Stimulated activated CD8-positive, alpha-beta memory T cell treated with anti-CD3 and anti-CD28 coated beads, Interleukin-15, amount 100 ng/mL, for 24 hours (primary cell): ENCODE results near the gene MCM3AP.
A peak's percentile ranks its signal among the peaks of the same experiment; 100 is the strongest.

Experiments
- DNase-seq: peaks from one replicate; pipeline ENCODE4 v3.0.0-alpha.2; 2020; ENCODE audit warnings: low read depth

Gene MCM3AP

DNA sequence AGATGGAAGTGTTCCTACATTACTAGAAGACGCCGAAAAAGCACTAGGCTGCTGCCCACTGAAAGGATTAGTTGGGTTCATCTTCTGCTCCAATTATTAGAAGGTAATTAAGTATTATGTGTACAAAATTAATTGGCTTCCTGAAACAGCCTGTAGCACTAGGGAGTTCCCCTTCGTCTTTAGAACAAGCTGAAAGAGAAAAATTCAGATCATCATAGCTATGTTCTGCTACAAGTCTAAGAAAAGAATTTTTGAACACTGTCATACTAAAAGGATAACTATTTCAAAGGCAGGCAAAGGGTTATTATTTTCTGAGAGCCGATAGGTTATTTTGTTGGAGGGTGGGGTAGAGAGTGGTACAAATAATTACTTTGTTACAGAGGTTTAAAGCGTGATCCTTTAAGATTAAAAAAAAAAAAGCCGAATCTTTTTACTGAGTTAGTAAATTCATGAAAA is at the start of gene MCM3AP:
TSS of gene MCM3AP (minus strand) at position 406 of the 456 bp plus-strand sequence. CDS start at position 81, 325 bp downstream.
- no peak for DNase-seq

DNA sequence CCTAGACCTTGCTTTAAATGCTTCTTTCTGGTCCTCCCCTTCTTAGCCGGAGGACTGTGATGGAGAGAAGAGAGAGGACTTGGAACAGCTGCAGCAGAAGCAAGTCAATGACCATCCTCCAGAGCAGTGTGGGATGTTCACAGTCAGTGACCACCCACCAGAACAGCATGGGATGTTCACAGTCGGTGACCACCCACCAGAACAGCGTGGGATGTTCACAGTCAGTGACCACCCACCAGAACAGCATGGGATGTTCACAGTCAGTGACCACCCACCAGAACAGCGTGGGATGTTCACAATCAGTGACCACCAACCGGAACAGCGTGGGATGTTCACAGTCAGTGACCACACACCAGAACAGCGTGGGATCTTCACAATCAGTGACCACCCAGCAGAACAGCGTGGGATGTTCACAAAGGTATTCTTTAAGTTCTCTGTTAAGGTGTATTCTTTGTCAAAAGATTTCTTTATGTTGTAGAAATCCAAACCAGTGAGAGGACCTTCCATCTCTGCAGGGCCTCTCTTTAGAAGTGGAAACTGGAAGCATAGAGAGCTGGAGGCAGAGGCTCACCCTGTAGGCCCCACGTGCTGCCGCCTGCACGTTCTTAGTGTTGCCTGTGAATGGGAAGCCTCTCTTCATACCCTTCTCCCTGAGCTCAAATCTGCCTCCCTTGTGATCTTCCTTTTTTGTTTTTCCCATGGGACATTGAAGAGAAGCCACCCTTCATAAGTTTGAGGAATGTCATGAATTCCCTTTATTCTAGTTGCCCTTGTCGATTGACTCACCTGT is 49.1 kb upstream of the MCM3AP start:
- DNase-seq, result no peak

DNA sequence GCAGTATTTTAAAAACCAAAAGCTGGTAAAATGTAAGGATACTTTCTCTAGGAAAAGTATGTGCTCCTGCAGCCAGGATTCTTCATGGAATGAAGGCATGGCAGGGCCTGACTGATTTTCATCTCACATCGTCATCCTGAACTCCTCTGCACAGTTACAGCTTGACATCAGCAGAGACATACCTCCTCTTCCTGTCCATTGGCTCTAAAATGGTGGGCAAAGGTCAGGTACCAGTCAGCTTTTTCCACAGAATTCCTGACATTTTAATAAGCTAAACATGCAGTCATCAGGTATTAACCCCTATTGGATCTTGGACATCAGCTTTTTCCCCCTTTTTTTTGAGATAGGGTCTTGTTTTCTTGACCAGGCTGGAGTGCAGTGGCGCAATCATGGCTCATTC is 44.4 kb upstream of the MCM3AP start:
- DNase-seq, result no peak

DNA sequence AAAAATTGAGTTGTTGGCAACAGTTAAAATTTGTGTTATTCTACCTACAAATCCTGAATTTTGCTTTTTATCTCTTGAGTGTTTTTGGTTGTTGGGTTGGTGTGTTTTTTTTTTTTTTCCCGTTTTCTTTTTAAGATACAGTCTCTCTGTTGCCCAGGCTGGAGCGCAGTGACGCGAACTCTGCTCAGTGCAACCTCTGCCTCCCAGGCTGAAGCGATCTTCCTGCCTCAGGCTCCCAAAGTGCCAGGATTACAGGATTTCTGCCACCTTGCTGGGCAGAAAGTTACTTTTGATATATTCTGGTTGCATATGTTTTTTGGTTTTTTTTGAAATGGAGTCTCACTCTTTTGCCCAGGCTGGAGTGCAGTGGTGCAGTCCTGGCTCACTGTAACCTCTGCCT is 42.7 kb upstream of the MCM3AP start:
- DNase-seq, result no peak

DNA sequence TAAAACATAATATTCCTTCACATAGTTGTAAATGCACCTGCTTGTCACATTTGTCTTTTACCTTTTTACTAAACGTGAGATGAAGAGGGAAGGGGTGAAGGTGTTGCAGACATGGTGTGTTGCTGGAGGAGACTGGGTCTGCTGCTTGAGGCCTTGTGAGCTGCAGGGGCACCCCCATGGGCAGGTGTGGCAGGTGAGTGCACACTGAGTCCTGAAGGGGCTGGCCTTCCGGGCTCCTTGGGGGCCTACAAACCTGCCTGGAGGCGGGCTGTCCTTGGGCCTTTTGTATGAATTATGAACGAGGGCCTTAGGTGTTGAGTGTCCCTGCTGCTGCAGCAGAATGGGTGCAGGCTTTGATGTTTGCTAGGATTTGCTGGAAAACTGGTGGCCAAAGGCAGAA is 42.3 kb upstream of the MCM3AP start:
- DNase-seq, result no peak

DNA sequence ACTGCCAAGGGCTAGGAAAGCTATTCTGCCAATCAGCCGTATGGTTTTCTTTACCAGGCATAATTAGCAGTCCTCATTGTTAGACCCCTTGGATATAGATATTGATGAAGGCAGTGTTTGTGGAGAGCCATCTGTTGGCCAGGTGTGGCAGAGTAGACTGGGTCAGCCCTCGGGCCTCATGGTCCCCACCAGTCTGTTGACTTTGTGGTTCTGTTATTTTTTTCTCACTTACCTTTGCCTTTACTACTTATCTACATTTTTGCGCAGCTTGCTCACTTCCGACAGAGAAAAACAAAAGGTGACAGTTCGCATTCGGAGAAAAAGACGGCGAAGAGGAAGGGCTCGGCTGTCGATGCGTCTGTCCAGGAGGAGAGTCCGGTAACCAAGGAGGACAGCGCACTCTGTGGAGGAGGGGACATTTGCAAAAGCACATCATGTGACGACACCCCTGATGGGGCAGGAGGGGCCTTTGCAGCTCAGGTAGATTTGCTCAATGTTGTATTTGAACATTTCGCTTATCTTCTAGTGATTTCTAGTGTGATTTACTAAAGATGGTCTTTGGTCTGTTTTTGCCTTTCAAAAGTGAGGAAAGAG is 40.8 kb upstream of the MCM3AP start:
- no peak for DNase-seq

DNA sequence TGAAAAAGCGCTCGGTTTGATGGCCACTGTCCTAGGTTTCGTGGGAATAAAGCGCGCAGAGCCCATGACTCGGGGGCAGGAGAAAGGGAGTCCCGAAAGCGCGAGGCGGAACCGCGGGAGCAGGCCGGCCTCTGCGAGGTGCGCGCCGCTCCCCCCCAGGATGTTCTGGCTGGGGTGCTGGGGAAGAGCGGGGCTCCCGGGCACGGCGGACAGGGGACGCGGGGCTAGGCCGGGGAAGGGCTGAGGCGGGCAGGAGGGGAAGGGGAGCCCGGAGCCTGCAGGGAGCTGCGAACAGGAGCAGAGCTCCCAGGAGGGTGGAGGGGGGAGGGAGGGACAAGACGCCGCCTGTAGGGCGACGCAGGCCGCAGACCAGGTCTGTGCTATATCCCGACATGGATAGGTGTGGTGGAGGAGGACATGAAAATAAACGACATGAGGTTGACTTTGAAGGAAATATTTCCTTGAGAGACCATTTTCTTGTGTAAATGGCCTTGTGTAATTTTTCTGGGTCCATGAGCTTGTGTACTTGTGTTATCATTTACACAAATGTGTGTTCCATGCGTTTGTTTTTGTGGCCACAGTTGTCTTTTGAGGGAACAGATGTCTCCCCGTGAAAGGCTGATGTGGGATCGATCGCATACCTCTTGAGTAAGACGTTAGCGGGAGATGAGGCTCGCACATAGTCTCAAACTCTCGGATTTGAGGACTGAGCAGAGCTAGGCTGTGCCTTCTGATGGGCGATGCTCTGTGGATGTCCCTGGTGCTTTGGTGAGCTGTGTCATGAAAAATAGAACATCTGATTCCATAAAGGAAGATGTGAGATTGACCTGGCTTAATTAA is 39.9 kb upstream of the MCM3AP start:
- no peak for DNase-seq

DNA sequence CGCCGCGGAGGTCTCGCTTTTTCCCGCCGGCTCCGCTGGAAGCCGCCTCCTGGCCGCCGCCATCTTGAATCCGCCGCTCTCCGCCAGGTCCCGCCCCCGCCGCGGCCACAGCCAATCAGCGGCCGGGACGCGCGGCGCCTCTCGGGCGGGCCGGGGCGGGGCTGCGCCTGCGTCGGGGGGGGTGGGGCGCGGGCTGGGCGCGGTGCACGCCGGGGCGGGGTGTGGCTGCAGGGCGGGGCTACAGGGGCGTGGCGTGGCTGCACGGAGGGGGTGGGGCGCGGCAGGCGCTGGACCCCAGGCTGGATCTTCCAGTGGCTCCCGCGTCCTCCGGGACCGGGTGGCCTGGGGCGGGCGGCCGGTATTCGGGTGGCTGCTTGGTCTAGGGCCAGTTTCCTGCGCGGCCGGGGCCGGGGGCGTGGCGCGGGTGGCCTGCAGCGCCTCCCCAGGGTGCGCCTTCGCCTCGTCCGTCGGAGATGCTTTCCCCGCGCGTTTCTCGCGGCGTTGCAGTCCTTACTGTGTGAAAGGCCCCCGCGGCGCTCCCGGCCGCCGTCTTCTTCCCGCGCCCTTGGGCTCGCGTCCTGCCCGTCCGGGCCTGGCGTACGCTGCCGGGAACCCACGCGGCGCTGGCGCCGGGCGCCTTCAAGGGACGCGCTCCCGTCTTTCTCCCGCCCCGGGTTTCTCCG is 39.1 kb upstream of the MCM3AP start:
- DNase-seq, result peak; percentile 85

DNA sequence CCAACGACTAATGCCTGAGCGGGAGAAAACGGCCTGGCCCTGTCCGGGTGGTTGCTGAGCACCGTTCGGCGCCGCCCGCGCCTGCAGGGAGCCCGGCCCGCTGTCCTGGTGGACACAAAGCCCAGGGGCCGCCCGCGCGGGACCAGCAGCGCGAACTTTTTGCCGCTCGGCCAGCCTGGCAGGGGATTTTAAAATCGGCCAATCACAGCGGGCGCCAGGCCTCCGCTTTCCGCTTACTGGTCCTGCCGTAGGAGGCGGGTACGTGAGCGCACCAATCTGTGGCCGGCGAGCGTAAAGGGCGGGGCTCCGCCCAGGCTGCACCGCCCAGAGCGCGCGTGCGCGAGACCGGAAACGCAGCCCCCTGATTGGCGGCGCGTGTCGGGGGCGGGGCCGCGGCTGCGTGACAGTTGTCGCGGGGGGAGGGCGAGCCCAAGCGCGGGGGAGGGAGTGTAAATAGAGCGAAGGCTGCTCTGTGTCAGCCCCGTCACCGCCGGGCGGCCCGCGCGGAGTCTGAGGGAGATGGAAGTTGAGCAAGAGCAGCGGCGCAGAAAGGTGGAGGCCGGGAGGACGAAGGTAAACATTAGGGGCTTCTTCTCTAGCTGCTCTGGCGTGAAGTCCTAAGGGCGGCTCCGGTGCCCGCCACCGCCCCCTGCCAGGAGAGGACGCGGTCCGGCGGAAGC is 38.4 kb upstream of the MCM3AP start, which contains the start of the genes C21orf58 and PCNT:
TSS of gene C21orf58 (minus strand) at position 161 of the 680 bp plus-strand sequence. CDS start 1,132 bp downstream, outside the sequence.
TSS of gene PCNT (plus strand) at position 447 of the 680 bp plus-strand sequence. CDS start at position 520, 73 bp downstream.
- DNase-seq, result peak; percentile 93

DNA sequence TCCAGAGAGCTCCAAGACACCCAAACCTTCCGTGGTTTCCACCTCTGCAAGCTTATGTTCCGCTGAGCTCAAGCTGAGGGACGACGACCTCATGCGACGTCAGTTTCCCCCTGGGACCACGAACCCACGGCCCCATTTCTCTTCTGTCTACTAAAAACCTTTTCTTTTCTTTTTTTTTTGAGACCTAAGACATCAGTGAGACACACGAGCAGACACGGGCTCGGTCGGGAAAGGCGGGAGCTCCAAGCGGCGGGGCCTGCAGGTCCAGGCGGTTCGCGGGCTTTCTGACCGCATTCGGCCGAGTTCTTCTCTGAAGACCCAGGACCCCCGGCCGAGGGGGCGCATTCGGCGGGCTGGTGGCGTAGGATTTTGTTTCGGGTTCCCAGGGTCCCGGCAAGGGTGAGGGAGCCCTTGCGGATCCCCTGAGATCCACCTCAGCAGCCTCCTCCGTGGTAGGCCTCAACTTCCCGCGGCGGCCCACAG is 37.9 kb upstream of the MCM3AP start:
- DNase-seq, result no peak

DNA sequence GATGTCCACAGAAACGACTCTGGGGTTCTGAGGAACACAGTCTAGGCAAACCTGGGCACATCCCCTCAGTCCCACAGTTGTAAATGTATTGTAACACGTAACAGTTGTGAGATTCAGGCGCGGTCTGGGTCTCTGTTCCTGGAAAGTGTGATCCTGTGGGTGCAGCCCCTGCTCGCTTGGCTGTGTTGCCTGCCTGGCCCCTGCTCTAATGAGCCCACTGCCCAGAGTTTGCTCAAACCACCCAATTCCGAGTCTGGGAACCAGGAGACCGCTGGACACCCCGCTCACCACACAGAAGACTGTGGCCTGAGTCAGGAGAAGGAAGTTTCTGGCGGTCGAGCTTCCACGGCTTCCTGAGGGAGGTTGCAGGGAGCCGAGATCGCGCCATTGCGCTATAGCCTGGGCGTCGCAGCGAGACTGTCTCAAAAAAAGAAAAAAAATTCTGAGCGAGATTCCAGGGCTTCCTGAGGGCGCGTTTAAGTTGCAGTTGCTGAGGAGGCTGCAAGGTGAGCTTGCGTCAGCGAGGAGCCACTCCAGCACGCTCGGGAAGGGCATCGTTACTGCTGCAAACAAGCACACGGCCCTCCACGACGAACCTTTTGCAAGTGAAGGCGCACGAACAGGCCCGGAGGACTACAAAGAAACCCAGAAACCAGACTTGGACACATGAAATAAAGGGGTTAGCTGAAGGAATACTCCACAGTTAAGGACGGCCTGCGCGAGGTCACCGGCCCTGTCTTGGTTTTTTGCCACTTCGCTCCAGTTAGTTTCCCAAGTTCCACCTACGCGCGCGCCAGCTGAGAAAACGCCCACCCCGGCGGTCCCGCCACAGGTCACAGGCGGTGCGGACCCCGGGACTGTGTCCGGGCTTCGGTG is 37.2 kb upstream of the MCM3AP start:
- no peak for DNase-seq

DNA sequence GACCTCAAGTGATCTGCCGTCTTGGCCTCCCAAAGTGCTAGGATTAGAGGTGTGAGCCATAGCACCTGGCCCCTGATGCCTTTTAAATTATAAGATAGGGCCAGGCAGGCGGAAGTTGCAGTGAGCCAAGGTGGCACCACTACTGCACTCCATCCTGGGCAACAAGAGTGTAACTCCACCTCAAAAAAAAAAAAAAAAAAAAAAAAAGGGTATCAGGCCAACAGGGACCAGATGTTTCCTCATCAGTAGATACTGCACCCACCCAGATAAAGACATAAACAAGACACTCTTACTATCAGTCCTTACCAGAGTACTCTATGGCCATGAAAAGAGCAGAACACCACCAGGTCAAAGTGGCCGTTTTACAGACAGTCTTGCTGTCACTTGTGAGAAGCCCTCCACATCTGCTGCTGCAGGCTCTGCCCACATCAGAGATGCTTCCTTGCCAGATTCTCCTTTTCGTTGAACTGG is 35.0 kb upstream of the MCM3AP start:
- no peak for DNase-seq

DNA sequence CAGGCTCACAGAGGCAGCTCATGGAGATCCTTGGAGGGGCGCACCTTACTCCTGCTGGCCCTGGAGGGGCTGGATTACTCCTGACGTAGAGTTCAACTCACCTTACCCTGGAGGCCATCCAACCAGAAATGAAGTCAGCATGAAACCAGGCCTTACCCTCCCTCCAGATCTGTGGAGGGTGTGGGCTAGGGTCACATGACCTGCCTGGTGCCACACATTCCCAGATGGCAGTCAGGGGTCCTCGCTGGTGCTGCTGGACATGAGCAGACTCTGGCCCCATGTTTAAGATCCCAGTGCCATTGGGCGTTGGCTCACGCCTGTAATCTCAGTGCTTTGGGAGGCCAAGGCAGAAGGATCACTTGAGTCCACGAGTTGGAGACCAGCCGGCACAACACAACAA is 33.8 kb upstream of the MCM3AP start:
- no peak for DNase-seq

DNA sequence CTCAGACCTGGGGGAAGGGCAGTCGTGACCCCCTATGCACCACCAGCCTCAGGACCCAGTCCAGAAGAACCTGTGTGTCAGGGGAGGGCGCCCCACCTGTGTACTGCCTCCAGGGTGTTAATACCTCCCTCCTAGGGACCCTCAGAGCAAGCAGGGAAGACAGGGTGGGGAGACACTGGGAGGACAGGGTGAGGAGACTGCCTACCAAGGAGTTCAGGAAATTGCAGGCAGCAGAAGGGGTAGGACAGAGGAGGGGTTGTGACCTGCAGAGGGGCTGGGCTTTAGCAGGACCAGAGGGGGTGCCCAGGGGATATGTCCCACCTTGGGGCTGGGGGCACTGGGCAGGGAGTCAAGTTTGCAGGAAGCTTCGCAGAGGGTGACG is 33.0 kb upstream of the MCM3AP start:
- no peak for DNase-seq

DNA sequence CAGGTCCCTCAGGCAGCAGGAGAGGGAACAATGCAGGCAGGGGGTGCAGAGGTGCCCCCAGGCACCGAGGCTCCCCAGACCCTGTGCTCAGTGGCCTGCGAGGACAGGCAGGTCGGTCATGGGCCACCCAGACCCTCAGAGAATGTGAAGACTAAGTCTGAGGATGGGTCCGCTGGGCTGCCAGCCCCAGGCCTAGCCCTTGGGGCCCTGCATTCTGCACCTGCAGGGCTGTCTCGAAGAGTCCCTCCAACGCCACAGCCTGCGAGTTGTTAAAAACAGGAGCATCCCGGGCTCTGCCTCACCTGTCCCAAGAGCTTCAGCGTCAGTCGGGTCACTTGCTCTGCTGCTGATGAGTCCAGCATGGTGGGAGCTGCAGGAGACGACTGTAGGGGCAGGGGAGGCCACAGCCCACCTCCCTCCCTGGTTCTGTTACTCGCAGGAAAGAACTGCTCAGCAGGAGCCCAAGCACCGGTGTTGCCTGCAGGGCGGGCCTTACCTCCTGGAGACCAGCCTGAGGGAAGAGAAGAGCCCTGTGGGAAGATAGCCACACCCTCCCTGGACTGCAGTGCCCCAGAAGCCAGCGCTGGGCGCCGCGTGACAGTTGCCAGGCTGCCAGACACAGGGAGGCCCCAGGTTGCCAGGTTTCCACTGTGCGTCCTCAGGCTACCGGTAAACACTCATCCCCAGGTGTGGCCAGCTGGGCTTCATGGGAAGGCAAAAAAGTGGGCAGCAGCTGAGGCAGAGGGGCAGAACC is 32.5 kb upstream of the MCM3AP start:
- no peak for DNase-seq

DNA sequence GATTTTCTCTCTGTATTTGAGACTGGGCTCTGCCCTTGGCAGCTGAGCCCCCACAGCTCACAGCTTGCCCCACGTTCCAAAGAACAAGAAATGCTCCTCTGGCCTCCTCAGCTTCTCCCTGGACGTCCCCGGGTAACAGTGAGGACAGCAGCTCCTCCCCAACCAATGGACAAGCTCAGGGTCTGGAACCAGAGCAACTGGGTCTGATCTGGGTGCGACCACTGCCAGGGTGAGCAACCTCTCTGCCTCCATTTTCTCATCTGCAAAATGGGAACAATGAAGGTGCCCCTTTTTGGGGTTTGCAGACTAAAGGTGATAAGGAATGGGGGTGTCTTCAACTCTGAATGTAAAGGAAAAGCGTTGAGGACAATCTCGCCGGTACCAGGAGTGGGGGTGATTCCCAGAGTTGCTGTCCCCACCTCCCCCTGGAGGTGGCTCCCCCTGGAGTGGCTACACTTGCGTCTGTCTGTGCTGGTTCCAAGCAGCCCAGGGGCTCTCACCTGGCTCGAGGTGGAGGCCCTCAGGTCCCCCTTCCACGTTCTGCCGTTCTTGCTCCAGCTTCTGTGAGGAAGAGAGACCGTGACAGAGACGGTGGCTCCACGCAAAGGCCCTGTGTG is 31.4 kb upstream of the MCM3AP start:
- DNase-seq, result no peak

DNA sequence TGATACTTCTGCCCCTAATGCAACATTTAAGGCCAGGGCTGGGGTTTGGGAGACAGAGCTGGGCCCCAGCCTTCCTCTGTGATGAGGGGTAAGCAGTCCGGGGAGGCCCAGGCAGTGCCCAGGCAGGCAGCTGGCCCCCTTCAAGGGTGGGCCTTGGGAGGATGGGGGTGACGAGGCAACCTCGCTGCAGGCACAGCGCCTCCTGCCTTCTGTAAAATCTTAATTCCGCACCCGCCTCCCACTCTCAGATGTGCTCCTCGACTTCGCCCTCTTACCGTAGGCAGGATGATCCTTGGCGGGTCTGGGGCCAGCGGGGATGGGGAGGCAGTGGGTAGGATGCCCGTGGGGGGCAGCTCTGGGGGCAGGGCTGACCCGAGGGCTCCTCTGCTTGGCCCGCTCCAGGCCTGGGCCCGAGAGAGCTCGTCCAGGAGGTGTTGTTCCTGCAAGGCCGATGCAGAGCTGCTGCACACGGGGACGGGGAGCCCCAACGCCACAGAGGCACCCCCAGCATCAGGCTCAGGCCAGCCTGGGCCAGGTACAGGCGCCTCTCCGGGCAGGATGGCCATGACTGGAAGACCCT is 29.1 kb upstream of the MCM3AP start:
- no peak for DNase-seq

DNA sequence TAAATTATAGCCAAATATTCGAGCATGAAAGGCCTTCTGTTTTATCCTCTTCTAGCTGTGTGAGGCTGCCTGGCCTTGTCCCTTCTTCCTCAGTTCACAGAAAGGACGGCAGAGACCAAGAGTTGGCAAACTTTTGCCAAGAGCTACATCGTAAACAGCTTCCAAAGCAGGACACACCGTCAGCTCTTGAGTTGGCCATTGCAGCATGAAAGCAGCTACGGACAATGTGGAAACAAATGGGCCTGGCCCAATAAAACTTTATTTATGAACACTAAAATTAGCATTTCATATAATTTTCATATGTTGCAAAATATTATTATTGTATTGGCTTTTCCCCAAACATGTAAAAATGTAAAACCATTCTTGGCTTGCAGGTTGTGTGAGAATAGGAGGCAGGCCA is 27.5 kb upstream of the MCM3AP start:
- no peak for DNase-seq

DNA sequence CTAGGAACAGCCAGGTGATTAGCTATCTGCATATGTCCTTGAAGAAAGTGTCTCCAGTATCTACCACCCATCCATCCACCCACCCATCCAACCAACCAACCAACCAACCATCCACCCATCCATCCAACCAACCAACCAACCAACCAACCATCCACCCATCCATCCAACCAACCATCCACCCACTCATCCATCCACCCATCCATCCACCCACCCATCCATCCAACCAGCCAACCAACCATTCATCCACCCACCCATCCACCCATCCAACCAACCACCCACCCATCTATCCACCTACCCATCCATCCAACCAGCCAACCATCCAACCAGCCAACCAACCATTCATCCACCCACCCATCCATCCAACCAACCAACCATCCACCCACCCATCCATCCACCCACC is 26.2 kb upstream of the MCM3AP start:
- no peak for DNase-seq
